ENCODE results near the gene LZTR1. TPM values are rescaled to one million over a fixed set of nuclear protein-coding genes. Genes with fewer than 3 reads are reported as not detected.

The LZTR1 gene
- polyA plus RNA-seq, 4 donors: 36.7 to 71.0 (median 54.6) TPM

DNA sequence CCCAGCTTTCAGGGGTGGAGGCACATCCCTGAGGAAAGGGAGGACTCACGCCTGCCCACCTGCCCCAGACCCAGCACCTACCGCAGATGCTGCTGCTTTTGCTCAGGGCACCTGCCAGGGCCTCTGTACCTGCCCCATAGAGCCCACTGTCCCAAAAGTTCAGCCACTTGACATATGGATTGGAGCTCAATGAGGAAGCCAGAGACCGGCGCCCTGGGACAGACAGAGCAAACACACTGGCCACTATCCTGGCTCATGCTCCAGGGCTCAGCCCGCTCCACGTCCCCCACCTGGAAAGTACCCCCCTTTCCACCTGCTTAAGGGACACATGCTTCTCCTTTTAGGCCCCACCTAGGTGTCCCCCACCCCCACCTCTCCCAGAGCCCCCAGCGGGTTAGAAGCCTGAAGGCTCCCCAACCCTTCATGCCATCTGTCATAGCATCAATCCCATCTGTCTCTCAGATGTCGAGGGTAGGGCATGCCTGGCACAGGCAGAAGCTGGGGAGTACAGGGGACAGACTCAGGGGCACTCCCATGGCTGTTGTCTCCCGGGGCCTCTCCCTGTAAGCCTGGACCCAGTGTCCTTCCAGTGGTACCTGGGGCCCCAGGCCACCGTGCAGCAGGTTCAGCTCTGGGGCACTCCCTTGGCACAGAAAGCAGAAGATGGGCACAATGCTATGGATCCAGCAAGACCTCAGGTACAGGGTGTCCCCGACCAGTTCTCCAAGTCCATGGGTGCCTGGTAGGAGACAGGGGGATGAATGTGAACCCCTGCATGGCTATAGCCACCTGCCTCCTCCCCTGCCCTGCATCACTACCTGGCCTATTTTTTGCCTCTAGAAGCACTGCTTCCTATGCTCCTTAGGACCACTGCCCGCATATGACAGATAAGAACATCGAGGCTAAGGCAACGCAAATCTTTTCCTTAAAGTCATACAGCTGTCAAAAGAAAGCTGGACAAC lies 30.6 kb downstream of the LZTR1 start:
- no peak for DNase-seq (ENCODE audit: low read depth in 4 of 4, low spot score in 2 of 4)

DNA sequence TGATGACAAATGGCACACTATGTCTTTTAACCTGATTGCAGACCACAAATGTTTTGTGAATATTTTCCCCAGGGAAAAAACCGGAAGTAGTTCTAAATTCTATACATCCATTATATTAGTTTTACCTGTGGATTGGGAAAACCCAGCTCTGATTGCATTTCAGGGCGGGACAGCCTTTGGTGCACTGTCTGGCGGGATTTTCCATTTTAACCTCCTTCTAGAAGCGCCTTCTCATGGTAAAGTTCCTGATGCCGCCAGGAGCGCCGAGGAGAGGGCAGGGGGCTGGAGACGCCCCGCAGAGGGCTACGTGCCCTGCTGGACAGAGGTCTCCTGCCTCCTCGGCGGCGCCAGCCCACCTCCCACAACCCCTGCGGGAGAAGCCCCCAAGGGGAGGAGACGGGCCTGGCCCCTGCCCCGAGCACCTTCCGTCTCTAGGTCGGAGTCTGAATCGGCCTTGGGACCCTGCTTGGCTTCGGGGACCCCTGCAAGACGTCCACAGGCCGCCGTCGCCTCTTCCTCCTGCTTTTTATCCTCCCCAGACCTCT lies 31.6 kb downstream of the LZTR1 start:
- no peak for DNase-seq (ENCODE audit: low read depth in 4 of 4, low spot score in 2 of 4)

DNA sequence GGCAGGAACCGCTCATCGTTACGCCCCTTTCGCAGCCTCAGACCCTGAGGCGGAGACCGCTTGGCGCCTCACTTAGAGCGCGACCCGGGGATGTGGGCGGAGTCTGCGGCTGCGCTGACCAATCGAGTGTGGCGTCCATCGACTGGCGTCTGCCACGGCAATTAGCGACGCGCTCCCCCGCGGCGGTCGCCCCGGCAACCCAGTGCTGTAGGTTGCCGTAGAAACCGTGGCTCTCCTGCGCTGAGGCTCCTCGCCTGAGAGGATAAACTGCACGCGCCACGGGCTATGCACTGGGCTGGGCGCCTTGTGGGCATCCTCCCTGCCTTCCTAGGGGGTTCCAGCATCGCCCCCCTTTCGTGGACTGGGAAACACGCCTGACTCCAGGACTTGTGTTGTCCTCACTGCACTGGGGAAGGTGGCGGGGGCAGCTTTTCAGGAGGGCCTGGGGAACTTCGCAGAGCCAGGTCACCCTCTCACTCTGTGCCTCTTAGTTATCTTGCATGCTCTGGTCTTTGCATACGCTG lies 32.2 kb downstream of the LZTR1 start:
- DNase-seq (ENCODE audit: low read depth in 4 of 4, low spot score in 2 of 4): peak; percentile 79 to 91 (median 87)

DNA sequence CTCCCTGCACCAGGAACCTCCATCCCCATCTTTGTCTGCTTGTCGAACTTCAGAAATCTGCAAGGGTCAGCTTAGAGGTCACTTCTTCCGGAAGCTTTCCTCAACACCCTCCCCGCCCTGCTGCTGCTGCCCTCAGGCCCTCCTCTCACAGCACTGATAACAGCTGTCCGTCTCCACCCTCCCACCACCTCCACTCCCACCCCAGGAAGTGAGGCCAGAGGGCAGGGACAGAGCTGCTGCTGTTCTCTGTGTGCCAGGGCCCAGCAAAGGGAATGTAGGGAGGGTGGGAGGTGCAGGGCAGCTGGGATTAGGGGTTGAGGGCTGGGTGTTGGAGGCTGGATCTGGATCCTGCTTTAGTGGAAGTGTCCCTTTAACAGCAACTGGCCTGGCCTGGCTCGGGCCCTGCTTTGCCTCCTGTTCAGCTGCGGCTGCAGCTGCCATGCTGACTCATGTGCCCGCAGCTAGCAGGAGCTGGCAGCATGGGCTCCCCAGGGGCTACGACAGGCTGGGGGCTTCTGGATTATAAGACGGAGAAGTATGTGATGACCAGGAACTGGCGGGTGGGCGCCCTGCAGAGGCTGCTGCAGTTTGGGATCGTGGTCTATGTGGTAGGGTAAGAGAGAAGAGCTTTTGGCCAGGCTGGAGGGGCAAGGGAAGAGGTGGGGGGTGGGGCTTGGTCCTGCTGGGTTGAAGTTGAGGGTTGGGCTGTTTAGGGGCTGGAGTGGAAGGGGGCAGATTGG lies 32.8 kb downstream of the LZTR1 start, which contains the start of gene P2RX6:
P2RX6 (plus strand) TSS at position 440 of the 740 bp plus-strand sequence; CDS start at position 450, 10 bp downstream.
- no peak for DNase-seq (ENCODE audit: low read depth in 4 of 4, low spot score in 2 of 4)

DNA sequence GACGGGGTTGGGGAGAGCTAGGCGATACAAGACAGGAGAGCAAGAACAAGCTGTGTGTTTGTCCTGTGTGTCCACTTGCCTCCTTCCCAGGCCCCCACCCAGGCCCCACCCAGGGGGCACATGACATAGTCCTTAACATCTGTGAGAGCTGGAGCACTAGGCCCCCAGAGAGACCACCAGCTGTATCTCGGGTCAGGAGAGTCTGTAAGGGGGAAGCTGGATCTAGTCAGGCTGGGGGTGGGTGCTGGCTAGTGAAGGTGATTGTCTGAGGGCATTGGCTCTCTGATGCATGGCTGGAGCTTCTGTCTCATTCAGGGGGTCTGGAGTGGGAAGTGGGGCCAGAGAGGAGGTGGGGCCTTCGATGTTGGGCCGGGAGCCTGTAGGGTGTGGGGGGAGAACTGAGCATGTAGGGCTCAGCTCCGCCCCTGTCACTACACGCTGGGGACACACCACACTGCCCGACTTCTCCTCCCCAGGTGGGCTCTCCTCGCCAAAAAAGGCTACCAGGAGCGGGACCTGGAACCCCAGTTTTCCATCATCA lies 33.4 kb downstream of the LZTR1 start:
- no peak for DNase-seq (ENCODE audit: low read depth in 4 of 4, low spot score in 2 of 4)

DNA sequence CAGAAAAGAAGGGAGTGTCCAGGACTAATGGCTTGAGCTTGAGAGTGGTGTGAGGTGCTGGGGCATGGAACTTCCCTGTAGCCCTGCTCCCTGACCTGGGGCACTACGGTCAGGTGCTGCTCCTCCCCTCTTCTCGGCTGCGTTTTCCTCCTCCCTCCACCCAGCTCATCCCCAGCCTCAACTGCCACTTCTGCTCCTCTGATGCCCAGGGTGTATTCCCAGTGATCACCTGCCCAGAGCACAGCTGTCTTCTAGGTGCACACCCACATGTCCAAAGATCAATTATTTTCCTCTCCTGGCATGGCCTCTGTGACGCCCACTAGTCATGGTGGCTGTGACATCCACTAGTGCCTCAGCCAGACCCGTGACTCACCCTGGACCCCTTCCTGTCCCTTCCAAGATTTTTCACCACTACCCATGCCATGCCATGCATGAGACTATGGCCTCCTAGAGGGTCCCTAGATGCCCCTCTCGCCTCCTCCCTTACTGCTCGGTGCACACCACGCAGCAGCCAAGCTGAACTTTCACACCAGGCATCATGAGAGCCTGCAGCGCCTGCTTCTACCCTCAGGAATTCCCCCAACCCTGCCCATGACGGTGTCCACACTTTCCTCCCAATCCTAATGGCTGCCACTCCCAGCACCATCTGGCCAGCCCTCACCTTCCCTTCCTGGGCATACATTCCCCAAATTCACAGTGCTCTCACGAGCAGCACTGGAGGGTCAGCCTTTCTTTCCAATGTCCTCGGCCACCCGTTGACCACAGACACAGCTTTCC lies 34.7 kb downstream of the LZTR1 start:
- DNase-seq (ENCODE audit: low read depth in 4 of 4, low spot score in 2 of 4): no peak

DNA sequence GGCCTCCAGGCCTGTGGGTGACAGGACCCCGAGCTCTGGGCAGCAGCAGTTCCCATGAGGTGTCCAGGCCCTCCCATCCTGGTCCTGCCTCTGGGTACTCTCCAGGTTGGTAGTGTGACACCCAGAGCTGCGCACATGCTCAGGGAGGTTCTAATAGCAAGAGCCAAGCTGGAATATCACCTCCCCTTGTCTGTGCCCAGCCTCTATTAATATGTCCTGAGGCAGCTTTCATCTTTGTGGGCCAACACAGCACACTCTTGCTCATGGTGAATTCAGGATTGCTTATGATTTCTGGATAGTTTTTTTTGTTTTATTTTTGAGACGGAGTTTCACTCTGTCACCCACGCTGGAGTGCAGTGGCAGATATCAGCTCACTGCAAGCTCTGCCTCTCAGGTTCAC lies 36.2 kb downstream of the LZTR1 start:
- DNase-seq (ENCODE audit: low read depth in 4 of 4, low spot score in 2 of 4): no peak

DNA sequence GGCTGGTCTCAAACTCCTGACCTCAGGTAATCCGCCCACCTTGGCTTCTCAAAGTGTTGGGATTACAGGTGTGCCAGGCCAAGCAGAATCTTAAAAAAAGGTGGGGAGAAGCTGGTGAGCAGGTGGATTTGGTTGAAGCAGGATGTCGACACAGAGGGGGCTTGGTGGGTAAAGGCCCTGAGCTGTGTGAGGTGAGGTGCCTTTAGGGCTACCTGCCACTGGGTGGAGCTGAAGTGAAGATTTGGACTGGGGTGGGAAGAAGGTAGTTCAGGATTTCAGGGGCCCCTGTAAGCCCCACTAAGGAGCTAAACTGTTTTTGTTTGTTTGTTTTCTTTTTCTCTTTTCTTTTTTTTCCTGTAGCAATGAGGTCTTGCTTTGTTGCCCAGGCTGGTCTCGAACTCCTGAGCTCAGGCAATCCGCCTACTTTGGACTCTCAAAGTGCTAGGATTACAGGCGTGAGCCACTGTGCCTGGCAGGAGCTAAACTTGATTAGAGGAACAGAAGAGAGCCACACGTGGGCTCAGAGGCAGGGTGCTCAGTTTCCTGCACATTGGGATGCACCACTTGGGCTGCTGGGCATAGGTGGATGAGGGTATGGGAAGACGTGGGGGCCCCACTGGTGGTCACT lies 38.8 kb downstream of the LZTR1 start:
- DNase-seq (ENCODE audit: low read depth in 4 of 4, low spot score in 2 of 4): no peak

DNA sequence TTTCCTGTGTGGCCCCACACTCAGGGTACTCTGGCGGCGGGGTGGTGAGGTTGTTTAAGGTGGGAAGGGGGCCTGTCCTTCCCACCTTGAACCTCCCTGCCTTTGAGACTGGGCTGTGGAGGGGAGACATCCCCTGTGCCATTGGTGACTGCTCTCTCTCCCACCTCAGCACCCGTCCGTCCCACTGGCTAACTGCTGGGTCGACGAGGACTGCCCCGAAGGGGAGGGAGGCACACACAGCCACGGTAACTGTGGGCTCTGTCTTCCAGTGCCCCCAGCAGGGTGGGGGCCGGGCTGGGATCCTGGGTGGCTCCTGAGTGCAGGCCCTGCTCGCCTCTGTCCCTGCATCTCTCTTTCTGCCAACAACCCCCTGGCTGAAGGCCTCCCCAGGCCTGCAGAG lies 40.4 kb downstream of the LZTR1 start:
- no peak for DNase-seq (ENCODE audit: low read depth in 4 of 4, low spot score in 2 of 4)

DNA sequence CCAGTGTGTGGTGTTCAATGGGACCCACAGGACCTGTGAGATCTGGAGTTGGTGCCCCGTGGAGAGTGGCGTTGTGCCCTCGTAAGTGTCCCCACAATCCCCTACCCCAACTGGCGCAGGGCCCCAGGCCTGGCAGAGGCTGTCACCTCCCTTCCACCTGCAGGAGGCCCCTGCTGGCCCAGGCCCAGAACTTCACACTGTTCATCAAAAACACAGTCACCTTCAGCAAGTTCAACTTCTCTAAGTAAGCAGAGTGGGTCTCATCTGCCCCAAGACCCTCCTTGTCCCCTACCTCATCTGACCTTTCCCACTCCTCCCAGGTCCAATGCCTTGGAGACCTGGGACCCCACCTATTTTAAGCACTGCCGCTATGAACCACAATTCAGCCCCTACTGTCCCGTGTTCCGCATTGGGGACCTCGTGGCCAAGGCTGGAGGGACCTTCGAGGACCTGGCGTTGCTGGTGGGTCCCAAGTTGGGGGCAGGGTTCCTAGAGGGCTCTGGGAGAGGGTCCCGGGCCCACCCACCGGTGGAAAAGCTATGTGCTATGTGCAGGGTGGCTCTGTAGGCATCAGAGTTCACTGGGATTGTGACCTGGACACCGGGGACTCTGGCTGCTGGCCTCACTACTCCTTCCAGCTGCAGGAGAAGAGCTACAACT lies 41.0 kb downstream of the LZTR1 start:
- no peak for DNase-seq (ENCODE audit: low read depth in 4 of 4, low spot score in 2 of 4)

DNA sequence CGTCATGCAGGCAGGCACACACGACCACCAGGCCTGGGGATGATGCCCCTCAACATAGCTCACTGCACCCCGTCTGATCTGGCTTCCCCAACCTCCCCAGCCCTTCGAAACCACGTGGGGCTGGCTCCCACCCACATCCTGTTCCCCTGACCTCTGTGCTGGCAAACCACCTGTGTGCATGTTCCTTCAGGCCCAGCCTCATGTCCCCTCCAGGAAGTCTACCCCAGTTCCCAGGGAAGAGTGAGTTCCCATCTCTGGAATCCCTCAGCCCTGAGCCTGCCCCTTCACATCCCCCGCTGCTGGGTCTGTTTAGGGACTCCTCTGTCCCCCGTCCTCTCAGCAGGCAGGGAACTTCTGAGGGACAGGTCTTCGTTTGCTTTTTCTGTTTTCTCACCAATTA lies 43.2 kb downstream of the LZTR1 start:
- DNase-seq (ENCODE audit: low read depth in 4 of 4, low spot score in 2 of 4): no peak

DNA sequence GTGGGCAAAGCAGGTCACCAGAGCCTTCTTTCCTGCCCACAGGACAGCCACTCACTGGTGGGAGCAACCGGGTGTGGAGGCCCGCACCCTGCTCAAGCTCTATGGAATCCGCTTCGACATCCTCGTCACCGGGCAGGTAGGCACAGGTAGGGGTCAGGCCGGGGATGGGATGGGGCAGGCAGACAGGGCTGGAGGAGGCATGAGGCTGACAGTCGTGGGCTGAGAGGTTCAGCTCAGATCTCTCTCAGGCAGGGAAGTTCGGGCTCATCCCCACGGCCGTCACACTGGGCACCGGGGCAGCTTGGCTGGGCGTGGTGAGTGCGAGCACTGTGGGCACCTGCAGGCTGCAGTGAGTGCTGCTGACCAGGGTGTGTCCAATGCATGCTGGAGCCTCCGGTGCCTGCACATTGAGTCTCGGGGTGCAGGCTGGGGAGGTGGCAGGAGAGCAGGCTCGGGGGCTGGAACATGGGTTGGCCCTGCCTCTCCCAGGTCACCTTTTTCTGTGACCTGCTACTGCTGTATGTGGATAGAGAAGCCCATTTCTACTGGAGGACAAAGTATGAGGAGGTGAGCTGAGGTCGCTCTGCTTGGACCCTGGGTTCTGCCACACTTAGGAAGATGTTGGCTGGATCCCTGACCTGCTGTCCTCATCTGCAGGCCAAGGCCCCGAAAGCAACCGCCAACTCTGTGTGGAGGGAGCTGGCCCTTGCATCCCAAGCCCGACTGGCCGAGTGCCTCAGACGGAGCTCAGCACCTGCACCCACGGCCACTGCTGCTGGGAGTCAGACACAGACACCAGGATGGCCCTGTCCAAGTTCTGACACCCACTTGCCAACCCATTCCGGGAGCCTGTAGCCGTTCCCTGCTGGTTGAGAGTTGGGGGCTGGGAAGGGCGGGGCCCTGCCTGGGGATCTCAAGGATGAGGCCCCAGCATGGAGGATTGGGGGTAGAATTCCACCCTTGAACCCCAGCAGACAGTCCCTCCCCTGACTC lies 44.0 kb downstream of the LZTR1 start:
- DNase-seq (ENCODE audit: low read depth in 4 of 4, low spot score in 2 of 4): no peak

DNA sequence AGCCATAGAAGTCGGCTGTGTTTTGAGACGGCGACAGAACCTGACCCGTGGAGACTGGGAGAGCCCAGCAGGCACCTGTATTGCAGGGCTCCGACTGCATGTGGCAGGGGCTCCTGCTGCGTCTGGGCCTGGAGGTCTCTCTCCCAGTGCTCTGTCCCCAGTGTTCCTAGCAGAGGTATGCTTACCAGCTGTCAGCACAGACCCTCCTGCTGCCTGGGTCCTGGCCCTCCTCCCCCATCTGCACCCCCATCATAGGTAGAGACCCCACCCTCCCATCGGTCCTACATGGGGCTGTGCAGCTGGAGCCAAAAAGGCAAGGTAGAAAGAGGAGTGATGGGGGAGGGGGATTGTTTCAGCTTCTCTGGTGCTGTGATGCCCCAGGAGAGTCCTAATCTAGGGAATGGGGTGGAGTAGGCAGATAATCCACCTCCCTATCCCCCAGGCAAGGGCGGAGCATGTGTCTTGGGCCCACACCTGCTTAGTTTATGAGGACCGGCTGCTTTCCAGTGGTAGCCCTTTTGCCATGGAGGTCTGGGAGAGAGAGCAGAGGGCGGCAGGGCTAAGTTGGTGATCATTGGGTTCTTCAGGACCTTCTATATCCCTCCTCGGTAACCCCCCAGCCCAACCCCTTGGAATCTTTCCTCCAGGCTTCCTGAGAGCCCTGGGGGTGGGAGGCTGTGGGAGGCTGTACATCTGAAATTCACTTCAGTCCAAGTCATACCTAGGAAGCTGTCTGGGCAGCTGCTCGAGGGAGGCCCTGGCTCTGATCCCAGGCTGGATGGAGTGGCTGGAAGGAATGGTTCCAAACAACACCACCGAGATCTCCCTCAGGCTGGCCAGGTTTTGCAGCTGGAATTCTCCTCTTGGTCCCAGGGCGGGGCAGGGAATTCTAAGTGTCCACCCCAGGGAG lies 44.9 kb downstream of the LZTR1 start:
- no peak for DNase-seq (ENCODE audit: low read depth in 4 of 4, low spot score in 2 of 4)

DNA sequence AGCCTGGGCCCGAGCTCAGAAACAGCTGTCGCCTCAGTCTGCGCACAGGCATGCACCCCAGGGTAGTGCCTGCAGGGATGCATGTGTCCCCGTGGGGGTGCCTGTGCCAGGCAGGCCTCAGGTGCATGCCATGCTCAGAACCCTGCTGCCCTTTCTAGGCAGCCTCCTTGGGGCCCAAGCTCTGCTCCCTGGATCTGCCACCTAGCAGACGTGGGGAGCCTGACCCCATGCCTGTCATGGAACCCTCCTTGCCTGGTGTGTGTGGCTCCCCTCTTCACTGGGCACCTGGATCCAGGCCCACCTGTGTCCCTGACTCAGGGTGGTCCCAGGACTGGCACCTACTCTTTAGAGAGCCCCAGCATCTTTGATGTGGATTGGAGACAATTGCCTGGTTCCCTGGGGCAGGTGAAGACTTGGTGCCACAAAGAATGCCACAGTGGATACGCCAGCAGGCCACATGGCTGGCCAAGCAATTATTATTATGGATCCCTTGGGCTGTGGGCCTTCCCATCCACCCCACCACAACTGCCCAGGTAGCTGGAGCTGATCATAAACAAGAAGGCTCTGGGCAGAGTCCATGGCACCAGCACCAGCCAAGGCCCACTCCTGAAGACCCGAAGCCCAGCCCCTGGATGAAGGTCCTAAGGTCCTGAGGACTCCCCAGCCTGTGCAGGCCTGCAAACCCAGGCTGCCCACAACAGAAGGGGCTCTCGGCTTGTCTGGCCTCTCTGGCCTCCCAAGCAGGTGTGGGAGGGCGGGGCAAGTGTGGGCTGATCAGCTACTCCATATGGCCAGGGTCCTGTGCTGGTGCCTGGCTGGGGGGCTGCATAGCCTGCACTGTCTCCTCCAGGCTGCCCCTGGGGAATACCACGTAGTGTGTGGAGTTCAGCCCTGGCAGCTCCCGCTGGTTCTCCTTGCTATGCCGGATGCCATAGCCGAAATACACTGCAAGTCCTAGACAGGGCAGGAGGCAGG lies 46.5 kb downstream of the LZTR1 start:
- DNase-seq (ENCODE audit: low read depth in 4 of 4, low spot score in 2 of 4): no peak

DNA sequence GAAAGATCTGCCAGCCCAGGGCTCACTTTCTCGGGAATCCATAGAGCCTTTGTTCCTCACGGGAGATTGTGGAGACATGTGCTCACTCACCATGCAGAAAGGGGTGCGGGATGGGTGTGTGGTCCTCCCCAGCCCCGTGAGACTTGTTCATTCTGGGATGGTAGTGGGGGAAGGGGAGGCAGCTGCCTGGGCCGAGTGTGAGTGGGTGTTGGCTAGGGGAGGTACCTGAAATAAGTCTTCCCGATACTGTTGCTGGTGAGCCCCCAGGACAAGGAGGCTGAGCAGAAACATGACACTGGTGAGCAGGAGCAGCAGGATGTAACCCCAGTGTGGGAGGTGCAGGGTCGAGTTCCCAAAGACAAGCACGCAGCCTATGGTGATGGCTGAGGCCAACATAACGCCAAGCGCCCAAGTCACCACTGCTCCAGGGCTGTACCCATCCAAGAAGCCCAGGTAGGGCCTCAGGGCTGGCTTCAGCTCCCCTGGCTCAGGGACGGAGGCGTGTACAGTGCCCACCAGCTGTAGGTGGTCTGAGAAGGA lies 47.5 kb downstream of the LZTR1 start:
- DNase-seq (ENCODE audit: low read depth in 4 of 4, low spot score in 2 of 4): no peak

Data from left renal cortex interstitium (tissue), 4 donors.